Measurements from ENCODE around the gene SNAI3.

Gene SNAI3

GRCh38 chr16:88686439-88687253 is at the start of gene SNAI3:
Gene SNAI3 (minus strand): TSS chr16:88686507. CDS start chr16:88686406, 101 bp downstream.
- DNase-seq: peak; percentile 94

GRCh38 chr16:88736088-88736487 is 49.8 kb upstream of the SNAI3 start:
- no peak for DNase-seq

GRCh38 chr16:88735616-88736015 is 49.3 kb upstream of the SNAI3 start:
- no peak for DNase-seq

GRCh38 chr16:88735121-88735520 is 48.8 kb upstream of the SNAI3 start:
- no peak for DNase-seq

GRCh38 chr16:88734361-88734728 is 48.0 kb upstream of the SNAI3 start:
- no peak for DNase-seq

GRCh38 chr16:88733630-88734360 is 47.5 kb upstream of the SNAI3 start:
- DNase-seq: no peak

GRCh38 chr16:88732961-88733294 is 46.6 kb upstream of the SNAI3 start:
- no peak for DNase-seq

- DNase-seq: no peak
These were observed 46.1 kb upstream of the SNAI3 start for GRCh38 chr16:88732172-88732960.

- DNase-seq: no peak
These were observed 45.4 kb upstream of the SNAI3 start for GRCh38 chr16:88731699-88732098.

- no peak for DNase-seq
These were observed 44.6 kb upstream of the SNAI3 start for GRCh38 chr16:88730632-88731607.

GRCh38 chr16:88727871-88728270 is 41.6 kb upstream of the SNAI3 start:
- DNase-seq: no peak

GRCh38 chr16:88726981-88727380 is 40.7 kb upstream of the SNAI3 start:
- DNase-seq: no peak

- DNase-seq: no peak
These were observed 40.1 kb upstream of the SNAI3 start for GRCh38 chr16:88726408-88726749.

GRCh38 chr16:88725609-88726407 is 39.5 kb upstream of the SNAI3 start:
- DNase-seq: no peak

GRCh38 chr16:88724855-88725555 is 38.7 kb upstream of the SNAI3 start:
- no peak for DNase-seq

- no peak for DNase-seq
These were observed 37.6 kb upstream of the SNAI3 start for GRCh38 chr16:88723911-88724310.

GRCh38 chr16:88723507-88723887 is 37.2 kb upstream of the SNAI3 start:
- DNase-seq: no peak

GRCh38 chr16:88722784-88723506 is 36.6 kb upstream of the SNAI3 start:
- no peak for DNase-seq

- DNase-seq: no peak
These were observed 35.8 kb upstream of the SNAI3 start for GRCh38 chr16:88721815-88722755.

Data from activated T-cell treated with anti-CD3 and anti-CD28 coated beads, Interleukin-2, amount 50 U/mL, for 48 hours (primary cell).